ENCODE data around the gene FAM13A. TPM values are rescaled to one million over a fixed set of nuclear protein-coding genes. Genes with fewer than 3 reads are reported as not detected.

Gene FAM13A
- total RNA-seq, 1 experiment from 2014 or later = 26.7 TPM

DNA sequence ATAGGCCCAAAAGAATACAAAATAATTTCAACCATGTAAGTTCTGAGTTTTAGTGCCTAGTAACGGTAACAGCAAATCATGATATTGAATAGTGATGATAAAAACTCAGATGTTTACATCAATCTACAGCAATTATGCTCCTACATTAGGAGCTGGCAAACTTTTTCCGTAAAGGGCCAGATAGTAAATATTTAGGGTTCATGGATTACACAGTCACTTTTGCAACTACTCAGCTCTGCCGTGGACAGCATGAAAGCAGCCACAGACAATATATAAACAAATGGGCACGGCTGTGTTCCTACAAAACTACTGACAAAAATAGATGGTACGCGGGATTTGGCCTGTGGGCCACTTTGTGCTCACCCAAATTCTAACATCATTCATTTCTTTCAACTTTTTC is 191.5 kb downstream of the FAM13A start:
- intact Hi-C loops (cut with micrococcal nuclease; ENCODE audit: unreplicated experiment) = no loop called here
- no peaks in the 10 kb centered on the region for H3K27me3 ChIP-seq (ENCODE audit: insufficient read depth, low read depth)
- no peaks in the 10 kb centered on the region for H3K9me3 ChIP-seq (ENCODE audit: insufficient read depth, low read depth)
- H3K9me2 ChIP-seq (ENCODE audit: insufficient read depth) = no peaks in the 10 kb centered on the region
- H3K79me2 ChIP-seq (ENCODE audit: low read depth) = no peaks in the 10 kb centered on the region
- no peaks in the 10 kb centered on the region; the same call in 1 of the 2 replicates for H3F3A ChIP-seq (ENCODE audit: insufficient read depth, low read depth)
- CTCF ChIA-PET = no interaction called here
- no peak overlapping the region for H2AFZ ChIP-seq
- H3K27ac ChIP-seq = peak overlapping the region; percentile 29; the same call in 1 of the 2 replicates
- no TSS peak for BruUV-seq (replicated peaks)
- H4K20me1 ChIP-seq (ENCODE audit: insufficient read depth) = no peaks in the 10 kb centered on the region
- H3K4me2 ChIP-seq = no peak overlapping the region; the same call in 1 of the 2 replicates
- TF ChIP-seq EZH2 (IDR thresholded peaks at IDR 0.05; ENCODE audit: low read depth) = no peak
- TF ChIP-seq, protein P1, sequence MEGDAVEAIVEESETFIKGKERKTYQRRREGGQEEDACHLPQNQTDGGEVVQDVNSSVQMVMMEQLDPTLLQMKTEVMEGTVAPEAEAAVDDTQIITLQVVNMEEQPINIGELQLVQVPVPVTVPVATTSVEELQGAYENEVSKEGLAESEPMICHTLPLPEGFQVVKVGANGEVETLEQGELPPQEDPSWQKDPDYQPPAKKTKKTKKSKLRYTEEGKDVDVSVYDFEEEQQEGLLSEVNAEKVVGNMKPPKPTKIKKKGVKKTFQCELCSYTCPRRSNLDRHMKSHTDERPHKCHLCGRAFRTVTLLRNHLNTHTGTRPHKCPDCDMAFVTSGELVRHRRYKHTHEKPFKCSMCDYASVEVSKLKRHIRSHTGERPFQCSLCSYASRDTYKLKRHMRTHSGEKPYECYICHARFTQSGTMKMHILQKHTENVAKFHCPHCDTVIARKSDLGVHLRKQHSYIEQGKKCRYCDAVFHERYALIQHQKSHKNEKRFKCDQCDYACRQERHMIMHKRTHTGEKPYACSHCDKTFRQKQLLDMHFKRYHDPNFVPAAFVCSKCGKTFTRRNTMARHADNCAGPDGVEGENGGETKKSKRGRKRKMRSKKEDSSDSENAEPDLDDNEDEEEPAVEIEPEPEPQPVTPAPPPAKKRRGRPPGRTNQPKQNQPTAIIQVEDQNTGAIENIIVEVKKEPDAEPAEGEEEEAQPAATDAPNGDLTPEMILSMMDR (conservative IDR thresholded peaks at IDR 0.05) = no peak
- POLR2A ChIA-PET (ENCODE audit: unreplicated experiment) = interaction anchor here (0.6 kb wide), 1 partner anchor 78 kb away, joined by 3 read pairs; no protein-coding TSS in a partner anchor
- no peak for DNase-seq
- no peaks in the 10 kb centered on the region for H3K36me3 ChIP-seq (ENCODE audit: low read depth)
- H3K4me3 ChIP-seq = no peak overlapping the region
- peaks cover 24% of the 10 kb centered on the region for H3K4me1 ChIP-seq (replicated peaks; ENCODE audit: insufficient read depth)

DNA sequence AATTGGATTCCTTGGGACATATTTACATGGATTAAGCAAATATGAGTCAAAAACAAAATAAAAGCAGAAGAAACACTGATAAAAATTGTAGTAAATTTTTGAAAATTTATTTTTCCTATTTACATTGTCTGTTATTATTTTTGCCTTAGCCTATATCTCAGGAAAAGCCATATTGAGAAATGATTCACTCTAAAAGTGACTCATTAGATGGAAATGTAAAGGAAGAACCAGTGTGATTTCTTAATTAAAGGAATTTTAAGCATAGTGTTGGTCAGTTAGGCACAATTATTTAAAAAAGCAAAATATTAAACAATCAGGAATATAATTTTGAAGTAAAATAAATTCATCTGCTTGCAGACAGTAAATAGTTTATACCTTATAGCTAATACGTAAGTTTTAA is 191.9 kb downstream of the FAM13A start:
- no peaks in the 10 kb centered on the region for H3K9me2 ChIP-seq (ENCODE audit: insufficient read depth)
- no peaks in the 10 kb centered on the region for H3K9me3 ChIP-seq (ENCODE audit: insufficient read depth, low read depth)
- H3K4me3 ChIP-seq = no peak overlapping the region
- H2AFZ ChIP-seq = no peak overlapping the region
- H3K79me2 ChIP-seq (ENCODE audit: low read depth) = no peaks in the 10 kb centered on the region
- peak overlapping the region; percentile 29; the same call in 1 of the 2 replicates for H3K27ac ChIP-seq
- DNase-seq = peak in 1 of 2 experiments; percentile 38
- no peak overlapping the region; the same call in 1 of the 2 replicates for H3K4me2 ChIP-seq
- CTCF ChIA-PET = no interaction called here
- H3K36me3 ChIP-seq (ENCODE audit: low read depth) = no peaks in the 10 kb centered on the region
- H4K20me1 ChIP-seq (ENCODE audit: insufficient read depth) = no peaks in the 10 kb centered on the region
- TF ChIP-seq, protein P1 (conservative IDR thresholded peaks at IDR 0.05) = no peak
- no peak for TF ChIP-seq EZH2 (IDR thresholded peaks at IDR 0.05; ENCODE audit: low read depth)
- POLR2A ChIA-PET (ENCODE audit: unreplicated experiment) = interaction anchor here (0.6 to 0.8 kb wide), 2 partner anchors 27 to 78 kb away, joined by 3 read pairs; no protein-coding TSS in a partner anchor
- H3F3A ChIP-seq (ENCODE audit: insufficient read depth, low read depth) = no peaks in the 10 kb centered on the region; the same call in 1 of the 2 replicates
- no peaks in the 10 kb centered on the region for H3K27me3 ChIP-seq (ENCODE audit: insufficient read depth, low read depth)
- peaks cover 24% of the 10 kb centered on the region for H3K4me1 ChIP-seq (replicated peaks; ENCODE audit: insufficient read depth)
- intact Hi-C loops (cut with micrococcal nuclease; ENCODE audit: unreplicated experiment) = no loop called here
- no TSS peak for BruUV-seq (replicated peaks)

DNA sequence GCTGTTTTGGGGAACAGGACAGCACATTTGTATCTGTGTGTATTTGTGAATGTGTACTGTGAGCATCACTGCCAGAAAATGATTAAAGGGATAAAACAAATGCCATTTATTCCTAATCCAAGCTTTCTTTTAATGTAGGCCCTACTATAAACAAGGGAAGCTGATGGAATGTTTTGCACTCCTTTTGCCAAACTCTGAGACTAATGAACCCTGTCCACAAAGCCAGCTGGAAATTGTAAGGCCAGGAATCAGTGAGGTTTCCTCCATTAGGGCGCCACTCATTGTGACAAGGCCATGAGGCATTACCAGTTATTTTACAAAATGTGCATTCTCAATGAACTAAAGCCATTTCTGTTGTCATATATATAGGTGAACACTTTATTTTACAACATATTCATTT is 196.4 kb downstream of the FAM13A start:
- no peaks in the 10 kb centered on the region for H3K36me3 ChIP-seq (ENCODE audit: low read depth)
- no TSS peak for BruUV-seq (replicated peaks)
- CTCF ChIA-PET = no interaction called here
- intact Hi-C loops (cut with micrococcal nuclease; ENCODE audit: unreplicated experiment) = no loop called here
- POLR2A ChIA-PET (ENCODE audit: unreplicated experiment) = no interaction called here
- no peaks in the 10 kb centered on the region for H3K27me3 ChIP-seq (ENCODE audit: insufficient read depth, low read depth)
- H4K20me1 ChIP-seq (ENCODE audit: insufficient read depth) = no peaks in the 10 kb centered on the region
- no peak overlapping the region for H3K27ac ChIP-seq
- H3K4me2 ChIP-seq = no peak overlapping the region
- H3K9me2 ChIP-seq (ENCODE audit: insufficient read depth) = no peaks in the 10 kb centered on the region
- no peaks in the 10 kb centered on the region for H3K79me2 ChIP-seq (ENCODE audit: low read depth)
- no peak overlapping the region for H2AFZ ChIP-seq
- DNase-seq = no peak
- H3F3A ChIP-seq (ENCODE audit: insufficient read depth, low read depth) = no peaks in the 10 kb centered on the region
- H3K9me3 ChIP-seq (ENCODE audit: insufficient read depth, low read depth) = no peaks in the 10 kb centered on the region
- no peak for TF ChIP-seq EZH2 (IDR thresholded peaks at IDR 0.05; ENCODE audit: low read depth)
- TF ChIP-seq, protein P1 (conservative IDR thresholded peaks at IDR 0.05) = no peak
- peaks cover 17% of the 10 kb centered on the region for H3K4me1 ChIP-seq (replicated peaks; ENCODE audit: insufficient read depth)
- no peak overlapping the region for H3K4me3 ChIP-seq

Data from PC-9 (cell line).